ENCODE measurements around the gene SIGLEC1.

SIGLEC1 gene

GRCh38 chr20:3728876-3729275 is 16.5 kb upstream of the SIGLEC1 start:
- DNase-seq (ENCODE audit: low read depth): no peak

GRCh38 chr20:3728354-3728753 is 16.0 kb upstream of the SIGLEC1 start:
- no peak for DNase-seq (ENCODE audit: low read depth)

- no peak for DNase-seq (ENCODE audit: low read depth)
These were observed 15.1 kb upstream of the SIGLEC1 start for GRCh38 chr20:3727401-3728021.

- DNase-seq (ENCODE audit: low read depth): no peak
These were observed 12.0 kb upstream of the SIGLEC1 start for GRCh38 chr20:3724356-3724755.

- DNase-seq (ENCODE audit: low read depth): no peak
These were observed 10.9 kb upstream of the SIGLEC1 start for GRCh38 chr20:3723284-3723683.

- DNase-seq (ENCODE audit: low read depth): no peak
These were observed 9.5 kb upstream of the SIGLEC1 start for GRCh38 chr20:3721912-3722311.

- no peak for DNase-seq (ENCODE audit: low read depth)
These were observed 8.2 kb upstream of the SIGLEC1 start for GRCh38 chr20:3720626-3721025.

- no peak for DNase-seq (ENCODE audit: low read depth)
These were observed 7.7 kb upstream of the SIGLEC1 start for GRCh38 chr20:3720068-3720467.

GRCh38 chr20:3719046-3719445 is 6.6 kb upstream of the SIGLEC1 start:
- no peak for DNase-seq (ENCODE audit: low read depth)

GRCh38 chr20:3716195-3716834 is 3.9 kb upstream of the SIGLEC1 start:
- DNase-seq (ENCODE audit: low read depth): no peak

- DNase-seq (ENCODE audit: low read depth): no peak
These were observed 1.7 kb upstream of the SIGLEC1 start for GRCh38 chr20:3714092-3714491.

- no peak for DNase-seq (ENCODE audit: low read depth)
These were observed 887 bp downstream of the SIGLEC1 start for GRCh38 chr20:3711484-3711941.

GRCh38 chr20:3710703-3711483 is 1.5 kb downstream of the SIGLEC1 start:
- DNase-seq (ENCODE audit: low read depth): peak; percentile 69

- no peak for DNase-seq (ENCODE audit: low read depth)
These were observed 2.4 kb downstream of the SIGLEC1 start for GRCh38 chr20:3710011-3710466.

GRCh38 chr20:3707508-3707899 is 4.9 kb downstream of the SIGLEC1 start:
- DNase-seq (ENCODE audit: low read depth): no peak

- DNase-seq (ENCODE audit: low read depth): no peak
These were observed 5.5 kb downstream of the SIGLEC1 start for GRCh38 chr20:3706774-3707507.

- DNase-seq (ENCODE audit: low read depth): no peak
These were observed 6.2 kb downstream of the SIGLEC1 start for GRCh38 chr20:3705970-3706739.

GRCh38 chr20:3705491-3705969 is 6.9 kb downstream of the SIGLEC1 start:
- no peak for DNase-seq (ENCODE audit: low read depth)

GRCh38 chr20:3704087-3704486 is 8.3 kb downstream of the SIGLEC1 start:
- DNase-seq (ENCODE audit: low read depth): no peak

- no peak for DNase-seq (ENCODE audit: low read depth)
These were observed 9.6 kb downstream of the SIGLEC1 start for GRCh38 chr20:3702611-3703391.

All from activated gamma-delta T cell treated with anti-CD3 and anti-CD28 coated beads, Interleukin-2, amount 50 U/mL, for 16 hours (primary cell).